Activated T-cell treated with anti-CD3 and anti-CD28 coated beads, Interleukin-2, amount 50 U/mL, for 24 hours (primary cell): ENCODE measurements around the gene VPS51.
A peak's percentile ranks its signal among the peaks of the same experiment; 100 is the strongest.

Experiments
- DNase-seq: peaks from one replicate; pipeline ENCODE4 v3.0.0-alpha.2; 2020
- H3K27ac Mint-ChIP-seq: 2 replicates; pipeline ENCODE4 v1.8.0; 2020; ENCODE audit warnings: mild to moderate bottlenecking, mixed read lengths
- H3K27me3 Mint-ChIP-seq: 2 replicates; pipeline ENCODE4 v1.8.0; 2020; ENCODE audit warnings: mixed read lengths
- H3K36me3 Mint-ChIP-seq: 2 replicates; pipeline ENCODE4 v1.8.0; 2020; ENCODE audit warnings: low read depth, mixed read lengths
- H3K4me1 Mint-ChIP-seq: 2 replicates; pipeline ENCODE4 v1.8.0; 2020; ENCODE audit warnings: low read depth, mixed read lengths
- H3K4me3 Mint-ChIP-seq: 2 replicates; pipeline ENCODE4 v1.8.0; 2020; ENCODE audit warnings: mild to moderate bottlenecking, moderate library complexity, mixed read lengths
- H3K9me3 Mint-ChIP-seq: 2 replicates; pipeline ENCODE4 v1.8.0; 2020; ENCODE audit warnings: mixed read lengths

Gene VPS51

DNA sequence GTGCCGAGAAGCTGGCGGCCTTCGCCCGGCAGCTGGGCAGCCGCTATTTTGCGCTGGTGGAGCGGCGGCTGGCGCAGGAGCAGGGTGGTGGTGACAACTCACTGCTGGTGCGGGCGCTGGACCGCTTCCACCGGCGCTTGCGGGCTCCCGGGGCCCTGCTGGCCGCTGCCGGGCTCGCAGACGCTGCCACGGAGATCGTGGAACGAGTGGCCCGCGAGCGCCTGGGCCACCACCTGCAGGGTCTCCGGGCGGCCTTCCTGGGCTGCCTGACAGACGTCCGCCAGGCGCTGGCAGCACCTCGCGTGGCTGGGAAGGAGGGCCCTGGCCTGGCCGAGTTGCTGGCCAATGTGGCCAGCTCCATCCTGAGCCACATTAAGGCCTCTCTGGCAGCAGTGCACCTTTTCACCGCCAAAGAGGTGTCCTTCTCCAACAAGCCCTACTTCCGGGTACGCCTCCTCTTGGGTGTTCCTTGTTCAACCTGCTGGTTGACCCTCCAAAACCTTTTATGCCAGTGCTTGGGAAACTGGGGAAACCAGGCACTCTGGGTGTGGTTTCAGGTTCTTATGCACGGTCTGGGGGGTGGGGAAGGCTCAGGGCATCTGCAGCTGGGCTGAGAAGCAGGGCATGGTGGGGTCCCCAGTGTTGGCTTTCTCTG, 12.6 kb downstream of the VPS51 start:
- DNase-seq, result no peak
- Mint-ChIP-seq H3K27me3 (no peaks in the 10 kb centered on the region), H3K4me3 (no peak overlapping the region), H3K4me1 (peaks cover 43% of the 10 kb centered on the region), H3K36me3 (peaks cover 66% of the 10 kb centered on the region), H3K9me3 (no peaks in the 10 kb centered on the region), H3K27ac (no peak overlapping the region)

DNA sequence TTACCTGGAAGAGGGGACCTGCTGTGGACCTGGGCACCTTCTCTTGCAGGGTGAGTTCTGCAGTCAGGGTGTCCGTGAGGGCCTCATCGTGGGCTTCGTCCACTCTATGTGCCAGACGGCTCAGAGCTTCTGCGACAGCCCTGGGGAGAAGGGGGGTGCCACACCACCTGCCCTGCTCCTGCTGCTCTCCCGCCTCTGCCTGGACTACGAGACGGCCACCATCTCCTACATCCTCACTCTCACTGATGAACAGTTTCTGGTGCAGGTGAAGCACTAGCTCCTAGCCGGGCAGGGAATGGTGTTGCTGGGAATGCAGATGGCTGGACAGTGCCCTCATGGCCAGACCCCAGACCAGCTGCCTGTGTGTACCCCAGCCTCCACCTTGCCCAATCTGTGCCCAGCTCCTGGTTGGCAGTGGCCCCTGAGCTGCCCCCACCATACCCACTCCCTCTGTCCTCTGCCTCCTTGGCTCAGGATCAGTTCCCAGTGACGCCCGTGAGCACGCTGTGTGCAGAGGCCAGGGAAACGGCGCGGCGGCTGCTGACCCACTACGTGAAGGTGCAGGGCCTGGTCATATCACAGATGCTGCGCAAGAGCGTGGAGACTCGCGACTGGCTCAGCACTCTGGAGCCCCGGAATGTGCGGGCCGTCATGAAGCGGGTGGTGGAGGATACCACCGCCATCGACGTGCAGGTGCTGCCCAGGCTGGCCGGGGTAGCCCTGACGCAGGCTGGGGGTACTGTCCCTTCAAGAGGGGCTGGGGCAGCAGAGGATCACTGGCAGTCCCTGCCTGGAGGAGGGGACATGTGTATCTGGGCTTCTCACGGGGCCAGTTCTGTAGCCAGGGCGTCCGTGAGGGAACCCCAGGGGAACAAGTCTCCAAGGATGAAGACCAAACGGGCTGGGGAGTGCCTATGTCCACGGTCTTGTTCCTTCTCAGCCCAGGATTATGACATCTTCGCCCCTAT, 13.5 kb downstream of the VPS51 start:
- Mint-ChIP-seq H3K9me3 (no peaks in the 10 kb centered on the region), H3K36me3 (peaks cover 61% of the 10 kb centered on the region), H3K27ac (peak overlapping the region; percentile 92), H3K27me3 (no peaks in the 10 kb centered on the region), H3K4me1 (peaks cover 47% of the 10 kb centered on the region), H3K4me3 (no peak overlapping the region)
- DNase-seq, result no peak

DNA sequence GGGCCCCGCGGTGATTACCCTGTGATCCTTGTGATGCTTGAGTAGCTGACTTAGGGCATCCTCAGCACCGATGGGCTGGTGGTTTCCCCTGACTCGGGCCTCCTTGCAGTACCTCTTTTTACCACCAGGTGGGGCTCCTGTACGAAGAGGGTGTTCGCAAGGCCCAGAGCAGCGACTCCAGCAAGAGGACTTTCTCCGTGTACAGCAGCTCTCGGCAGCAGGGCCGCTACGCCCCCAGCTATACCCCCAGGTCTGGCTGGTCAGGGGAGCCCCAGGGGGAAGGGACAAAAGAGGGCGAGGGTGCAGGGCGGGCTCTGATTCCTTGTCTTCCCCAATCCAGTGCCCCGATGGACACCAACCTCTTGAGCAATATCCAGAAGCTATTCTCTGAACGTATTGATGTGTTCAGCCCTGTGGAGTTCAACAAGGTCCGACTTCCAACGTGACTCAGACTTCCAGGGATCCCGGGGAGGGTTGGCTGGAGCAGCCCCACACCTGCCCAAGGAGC, 14.4 kb downstream of the VPS51 start:
- H3K9me3 Mint-ChIP-seq, result no peaks in the 10 kb centered on the region
- H3K4me3 Mint-ChIP-seq, result no peak overlapping the region
- H3K36me3 Mint-ChIP-seq, result peaks cover 58% of the 10 kb centered on the region
- DNase-seq, result peak; percentile 99
- H3K27me3 Mint-ChIP-seq, result no peaks in the 10 kb centered on the region
- peaks cover 48% of the 10 kb centered on the region for H3K4me1 Mint-ChIP-seq
- H3K27ac Mint-ChIP-seq, result peak overlapping the region; percentile 92

DNA sequence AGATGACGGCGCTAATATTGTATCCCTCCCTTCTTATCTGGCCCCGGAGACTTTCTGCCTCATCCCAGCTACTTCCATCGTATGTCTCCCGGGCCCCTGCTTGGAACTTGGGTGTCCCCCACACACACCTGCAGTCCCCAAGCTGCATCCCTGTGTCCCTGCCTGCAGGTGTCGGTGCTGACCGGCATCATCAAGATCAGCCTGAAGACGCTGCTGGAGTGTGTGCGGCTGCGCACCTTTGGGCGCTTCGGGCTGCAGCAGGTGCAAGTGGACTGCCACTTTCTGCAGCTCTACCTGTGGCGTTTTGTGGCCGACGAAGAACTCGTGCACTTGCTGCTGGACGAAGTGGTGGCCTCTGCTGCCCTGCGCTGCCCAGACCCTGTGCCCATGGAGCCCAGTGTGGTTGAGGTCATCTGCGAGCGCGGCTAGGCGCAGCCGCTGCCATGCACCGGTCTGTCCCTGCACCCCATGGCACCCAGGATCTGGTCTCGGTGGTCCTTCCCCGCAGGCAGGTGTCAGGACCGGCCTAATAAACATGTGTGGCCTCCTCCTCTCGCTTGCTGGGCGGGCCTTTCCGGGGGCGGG, 15.2 kb downstream of the VPS51 start:
- peak overlapping the region; percentile 92 for H3K27ac Mint-ChIP-seq
- H3K27me3 Mint-ChIP-seq, result no peaks in the 10 kb centered on the region
- H3K9me3 Mint-ChIP-seq, result no peaks in the 10 kb centered on the region
- H3K4me3 Mint-ChIP-seq, result peak overlapping the region; percentile 89
- no peak for DNase-seq
- peaks cover 53% of the 10 kb centered on the region for H3K4me1 Mint-ChIP-seq
- peaks cover 58% of the 10 kb centered on the region for H3K36me3 Mint-ChIP-seq

DNA sequence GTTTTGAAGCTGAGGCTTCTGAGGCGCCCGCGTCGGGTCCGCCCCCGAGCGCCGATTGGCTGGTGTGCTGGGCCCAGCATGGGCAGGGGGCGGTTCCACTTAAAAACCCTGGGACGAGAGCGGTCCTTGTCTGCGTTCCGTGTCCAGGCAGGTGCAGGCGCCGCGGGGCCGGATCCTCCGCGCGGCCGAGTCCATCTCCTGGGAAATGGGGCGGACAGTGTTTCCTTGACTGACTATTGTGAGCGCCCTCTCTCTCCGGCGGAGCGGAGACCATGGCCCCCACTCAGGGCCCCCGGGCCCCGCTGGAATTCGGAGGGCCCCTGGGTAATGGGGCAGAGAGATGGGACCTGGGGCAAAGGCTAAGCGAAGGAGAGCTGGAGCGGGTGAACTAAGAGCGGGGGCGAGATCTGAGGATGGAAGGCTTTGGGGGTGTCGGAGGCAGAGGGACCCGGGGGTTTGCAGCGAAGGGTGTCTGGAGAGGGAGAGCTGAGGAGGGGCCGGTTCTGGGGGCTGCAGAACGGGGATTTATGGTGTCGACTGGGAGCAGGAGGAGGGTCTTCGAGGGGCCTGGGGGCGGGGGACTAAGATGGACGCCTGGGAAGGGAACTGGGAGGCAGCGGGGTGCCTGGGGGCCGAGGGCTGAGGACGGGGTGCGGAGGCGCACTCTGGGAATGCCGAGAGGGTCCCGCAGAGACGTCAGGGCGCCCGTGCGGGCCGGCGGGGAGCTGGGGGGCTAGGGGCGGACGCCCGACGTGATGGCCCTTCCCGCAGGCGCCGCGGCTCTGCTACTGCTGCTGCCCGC, 15.9 kb downstream of the VPS51 start, which contains the start of gene TM7SF2:
TM7SF2 (plus strand) TSS at position 129 of the 802 bp plus-strand sequence; CDS start at position 273, 144 bp downstream.
- Mint-ChIP-seq H3K9me3 (no peaks in the 10 kb centered on the region), H3K27me3 (no peaks in the 10 kb centered on the region), H3K4me3 (peak within 1 kb of the TSS; percentile 89), H3K4me1 (peaks cover 59% of the 10 kb centered on the region), H3K27ac (peak within 1 kb of the TSS; percentile 92), H3K36me3 (peaks cover 61% of the 10 kb centered on the region)
- peak; percentile 93 for DNase-seq

DNA sequence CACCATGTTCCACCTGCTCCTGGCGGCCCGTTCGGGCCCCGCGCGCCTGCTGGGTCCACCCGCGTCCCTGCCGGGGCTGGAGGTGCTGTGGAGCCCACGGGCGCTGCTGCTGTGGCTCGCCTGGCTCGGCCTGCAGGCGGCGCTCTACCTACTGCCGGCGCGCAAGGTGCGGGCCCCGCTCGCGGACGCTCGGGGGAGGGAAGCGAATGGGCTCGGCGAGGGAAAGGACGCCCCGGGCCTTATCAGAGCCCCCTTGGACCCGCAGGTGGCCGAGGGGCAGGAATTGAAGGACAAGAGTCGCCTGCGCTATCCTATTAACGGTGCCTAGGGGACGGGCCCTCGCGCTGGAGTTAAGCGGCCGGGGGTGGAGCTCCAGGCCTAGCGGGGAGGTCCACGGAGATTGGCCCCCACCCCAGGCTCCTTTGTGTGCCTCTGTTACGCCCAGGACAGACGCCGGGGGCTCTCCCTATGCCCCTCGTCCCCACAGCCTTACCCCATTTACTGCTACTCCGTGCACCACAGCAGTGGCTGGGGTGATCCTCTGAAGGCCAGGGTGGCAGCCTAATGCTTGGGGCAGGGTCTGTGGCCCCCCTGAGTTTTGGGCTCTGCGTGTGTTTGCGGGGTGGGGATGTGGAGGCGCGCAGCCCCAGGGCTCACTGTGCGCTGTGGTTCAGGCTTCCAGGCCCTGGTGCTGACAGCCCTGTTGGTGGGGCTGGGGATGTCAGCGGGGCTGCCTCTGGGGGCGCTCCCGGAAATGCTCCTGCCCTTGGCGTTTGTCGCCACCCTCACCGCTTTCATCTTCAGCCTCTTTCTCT, 16.7 kb downstream of the VPS51 start:
- peak overlapping the region; percentile 89 for H3K4me3 Mint-ChIP-seq
- DNase-seq, result peak; percentile 86
- no peaks in the 10 kb centered on the region for H3K27me3 Mint-ChIP-seq
- no peaks in the 10 kb centered on the region for H3K9me3 Mint-ChIP-seq
- peak overlapping the region; percentile 85 for H3K27ac Mint-ChIP-seq
- peaks cover 59% of the 10 kb centered on the region for H3K4me1 Mint-ChIP-seq
- H3K36me3 Mint-ChIP-seq, result peaks cover 60% of the 10 kb centered on the region

DNA sequence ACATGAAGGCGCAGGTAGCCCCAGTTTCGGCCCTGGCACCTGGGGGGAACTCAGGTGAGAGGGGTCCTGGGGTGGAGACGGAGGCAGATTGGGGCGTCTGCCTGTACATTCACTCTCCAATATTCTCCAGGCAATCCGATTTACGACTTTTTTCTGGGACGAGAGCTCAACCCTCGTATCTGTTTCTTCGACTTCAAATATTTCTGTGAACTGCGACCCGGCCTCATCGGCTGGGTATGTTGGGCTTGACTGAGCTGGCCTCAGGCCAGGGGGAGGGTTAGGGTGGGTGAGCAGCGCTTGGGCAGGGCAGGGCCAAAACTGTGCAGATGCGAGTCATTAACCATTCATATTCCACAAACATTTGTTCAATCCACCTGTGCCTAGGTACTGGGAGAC, 17.3 kb downstream of the VPS51 start:
- peaks cover 64% of the 10 kb centered on the region for H3K4me1 Mint-ChIP-seq
- no peaks in the 10 kb centered on the region for H3K9me3 Mint-ChIP-seq

DNA sequence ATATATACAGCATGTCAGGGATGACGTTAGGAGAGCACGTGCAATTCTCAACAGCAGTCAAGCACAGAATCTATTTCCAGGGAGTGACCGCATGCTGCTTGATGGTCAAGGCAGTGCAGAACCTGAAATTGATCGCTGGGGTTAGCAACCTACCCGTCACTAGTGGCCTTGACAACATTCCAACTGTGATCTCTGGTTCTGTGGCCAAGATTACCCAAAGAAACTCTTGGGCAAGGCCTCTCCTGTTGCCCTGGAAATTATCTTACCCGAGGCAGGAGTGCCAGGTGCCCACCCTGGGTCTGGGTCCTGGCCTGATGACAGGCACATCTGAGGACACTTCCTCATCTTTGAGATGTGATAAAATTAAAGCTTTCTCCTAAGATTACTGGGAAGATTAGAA, 17.8 kb downstream of the VPS51 start:
- Mint-ChIP-seq H3K9me3 (no peaks in the 10 kb centered on the region), H3K36me3 (peaks cover 67% of the 10 kb centered on the region), H3K27me3 (no peaks in the 10 kb centered on the region), H3K27ac (peak overlapping the region; percentile 85), H3K4me3 (peak overlapping the region; percentile 89), H3K4me1 (peaks cover 69% of the 10 kb centered on the region)
- DNase-seq, result no peak

More for the DNA sequence above, 17.3 kb downstream of the VPS51 start:
- Mint-ChIP-seq H3K36me3 (peaks cover 64% of the 10 kb centered on the region), H3K27me3 (no peaks in the 10 kb centered on the region), H3K4me3 (peak overlapping the region; percentile 89), H3K27ac (peak overlapping the region; percentile 85)
- DNase-seq, result no peak

DNA sequence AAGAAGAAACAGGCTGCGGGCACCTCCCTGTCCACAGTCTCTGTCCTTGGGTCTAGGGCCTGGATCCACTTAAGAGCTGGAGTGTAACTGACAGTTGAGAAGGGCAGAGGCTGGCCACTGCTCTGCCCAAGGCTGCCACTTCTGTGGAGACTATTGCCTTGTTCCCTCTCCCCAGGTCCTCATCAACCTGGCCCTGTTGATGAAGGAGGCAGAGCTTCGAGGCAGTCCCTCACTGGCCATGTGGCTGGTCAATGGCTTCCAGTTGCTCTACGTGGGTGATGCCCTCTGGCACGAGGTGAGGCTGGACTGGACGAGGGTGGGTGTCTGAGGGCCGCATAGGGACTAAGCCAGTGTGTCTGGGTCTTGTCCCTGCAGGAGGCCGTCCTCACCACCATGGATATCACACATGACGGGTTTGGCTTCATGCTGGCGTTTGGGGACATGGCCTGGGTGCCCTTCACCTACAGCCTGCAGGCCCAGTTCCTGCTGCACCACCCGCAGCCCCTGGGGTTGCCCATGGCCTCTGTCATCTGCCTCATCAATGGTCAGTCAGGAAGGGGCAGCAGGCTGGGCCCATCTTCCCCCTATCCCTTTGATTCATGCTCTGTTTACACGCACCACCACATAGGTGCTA, 18.6 kb downstream of the VPS51 start:
- peak overlapping the region; percentile 98 for H3K27ac Mint-ChIP-seq
- no peak for DNase-seq
- H3K4me1 Mint-ChIP-seq, result peaks cover 72% of the 10 kb centered on the region
- peak overlapping the region; percentile 36 for H3K4me3 Mint-ChIP-seq
- no peaks in the 10 kb centered on the region for H3K9me3 Mint-ChIP-seq
- peaks cover 67% of the 10 kb centered on the region for H3K36me3 Mint-ChIP-seq
- H3K27me3 Mint-ChIP-seq, result no peaks in the 10 kb centered on the region

DNA sequence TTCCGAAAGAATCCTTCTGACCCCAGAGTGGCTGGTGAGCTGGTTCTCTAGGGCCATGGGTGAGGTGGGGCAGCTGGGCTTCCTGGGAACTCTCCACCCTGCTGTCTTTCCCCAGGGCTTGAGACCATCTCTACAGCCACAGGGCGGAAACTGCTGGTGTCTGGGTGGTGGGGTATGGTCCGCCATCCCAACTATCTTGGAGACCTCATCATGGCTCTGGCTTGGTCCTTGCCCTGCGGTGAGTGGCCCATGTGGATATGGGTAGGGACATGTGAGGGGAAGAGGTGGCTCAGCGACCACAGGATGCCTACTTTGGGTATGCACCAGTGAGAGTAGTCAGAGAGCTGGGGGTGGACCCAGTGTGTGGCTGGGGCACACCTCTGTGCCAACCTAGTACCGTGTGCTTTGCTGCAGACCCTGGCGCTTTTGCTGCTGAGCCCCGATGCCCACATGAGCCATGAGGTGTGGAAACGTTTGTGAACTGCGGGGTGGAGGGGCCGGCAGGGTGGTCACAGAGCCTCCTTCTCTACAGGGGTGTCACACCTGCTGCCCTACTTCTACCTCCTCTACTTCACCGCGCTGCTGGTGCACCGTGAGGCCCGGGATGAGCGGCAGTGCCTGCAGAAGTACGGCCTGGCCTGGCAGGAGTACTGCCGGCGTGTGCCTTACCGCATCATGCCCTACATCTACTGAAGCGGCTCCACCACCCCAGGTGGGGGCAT, 19.5 kb downstream of the VPS51 start:
- Mint-ChIP-seq H3K36me3 (peaks cover 69% of the 10 kb centered on the region), H3K4me3 (peak overlapping the region; percentile 89), H3K27ac (peak overlapping the region; percentile 98), H3K4me1 (peaks cover 74% of the 10 kb centered on the region), H3K9me3 (no peaks in the 10 kb centered on the region), H3K27me3 (no peaks in the 10 kb centered on the region)
- DNase-seq, result no peak

DNA sequence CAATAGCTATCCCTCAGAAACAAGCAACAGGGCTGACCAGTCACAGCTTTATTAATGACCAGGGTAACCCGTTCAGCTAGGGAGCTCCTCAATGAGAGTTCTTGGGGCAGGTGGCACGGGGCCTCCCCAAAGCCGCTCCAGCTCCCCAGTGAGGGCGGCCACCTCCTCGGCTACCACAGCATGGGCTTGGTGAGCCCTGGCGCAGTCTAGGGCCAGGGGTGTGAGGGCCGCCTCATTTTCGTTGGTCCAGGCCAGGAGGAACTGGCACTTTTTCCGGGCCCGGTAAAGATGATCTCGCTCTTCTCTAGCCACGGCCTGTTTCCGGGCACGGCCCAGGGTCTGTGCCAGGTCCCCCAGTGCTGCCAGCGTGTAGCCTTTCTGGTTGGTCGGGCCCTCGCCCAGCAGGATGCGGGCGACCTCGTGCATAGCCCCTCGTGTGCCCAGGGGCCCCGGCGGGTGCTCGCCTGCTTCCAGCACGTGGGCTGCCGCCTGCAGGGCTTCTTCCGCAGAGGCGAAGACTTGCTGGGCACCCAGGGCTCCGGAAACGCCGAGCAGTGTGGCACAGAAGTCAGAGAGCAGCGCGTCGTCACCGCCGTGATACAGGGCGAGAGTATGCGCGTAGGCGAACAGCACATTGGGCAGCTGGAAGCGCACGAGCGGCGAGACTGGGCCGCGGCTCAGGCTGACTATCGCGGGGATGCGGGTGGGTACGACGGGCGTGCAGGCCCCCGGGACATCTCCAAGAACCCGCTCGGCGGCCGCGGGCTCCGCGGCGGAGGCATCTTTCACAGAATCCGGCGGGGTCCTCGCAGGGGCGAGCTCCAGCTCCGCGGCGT, 20.6 kb downstream of the VPS51 start:
- H3K27me3 Mint-ChIP-seq, result no peaks in the 10 kb centered on the region
- H3K36me3 Mint-ChIP-seq, result peaks cover 71% of the 10 kb centered on the region
- peak; percentile 80 for DNase-seq
- H3K4me3 Mint-ChIP-seq, result peak overlapping the region; percentile 89
- H3K4me1 Mint-ChIP-seq, result peaks cover 73% of the 10 kb centered on the region
- no peaks in the 10 kb centered on the region for H3K9me3 Mint-ChIP-seq
- peak overlapping the region; percentile 98 for H3K27ac Mint-ChIP-seq
